A549 (cell line): Measurements from ENCODE around the gene ATP6V1F. TPM values are rescaled to one million over a fixed set of nuclear protein-coding genes. Genes with fewer than 3 reads are reported as not detected.

ENCODE experiments used
- ATAC-seq, 2 experiments: fragments of 200-7000 bp in 1 of 2; fragments of >200 bp in 1 of 2; cut with Nextera tagmentation in 1 of 2; cut with Tn5 transposase in 1 of 2; 3 replicates each; pipeline versions ENCODE4 v1.8.0 to v1.9.1; 2018 to 2020; ENCODE audit warnings: mild to moderate bottlenecking in 1 of 2, moderate library complexity in 1 of 2
- CTCF ChIA-PET: fragments of 300-600 bp; sonication (Branson Sonifier 250); formaldehyde crosslinking; extraction: SDS; loops from one replicate; lab custom pipeline; 2021; ENCODE audit warnings: antibody characterized with exemption, inconsistent platforms; lab: Yijun Ruan, JAX
- POLR2A ChIA-PET: fragments of 350-600 bp; formaldehyde crosslinking; extraction: SDS; loops from one replicate; lab custom pipeline; 2021; ENCODE audit warnings: antibody characterized with exemption, inconsistent platforms; lab: Yijun Ruan, JAX
- DNase-seq, 2 experiments: peaks; one replicate each; pipeline versions ENCODE4 v3.0.0 to v3.0.0-alpha.2; 2011 to 2016; ENCODE audit warnings: low read depth in 1 of 2, low spot score in 1 of 2
- FAIRE-seq: peaks from 2 replicates; lab custom pipeline; 2011; peaks lifted over from hg19 to GRCh38; lab: Jason Lieb, UNC
- H3K27ac ChIP-seq, 2 experiments: fragments of >200 bp; sonication (Bioruptor Twin); formaldehyde crosslinking; 3 replicates each; pipeline ENCODE4 v1.5.1; 2016 to 2017
- H3K4me1 ChIP-seq: fragments of >200 bp; sonication (Bioruptor Twin); formaldehyde crosslinking; 3 replicates; pipeline ENCODE4 v1.6.1; 2016
- H3K4me2 ChIP-seq: fragments of >200 bp; sonication (Bioruptor Twin); formaldehyde crosslinking; 3 replicates; pipeline ENCODE4 v1.6.1; 2016
- H3K4me3 ChIP-seq: fragments of >200 bp; sonication (Bioruptor Twin); formaldehyde crosslinking; 3 replicates; pipeline ENCODE4 v1.5.1; 2016
- H3K9me3 ChIP-seq: fragments of >200 bp; sonication (Bioruptor Twin); formaldehyde crosslinking; 3 replicates; pipeline ENCODE4 v1.6.1; 2016
- CEBPB ChIP-seq, 2 experiments: fragments of >200 bp in 1 of 2; sonication (Bioruptor Twin) in 1 of 2; formaldehyde crosslinking in 1 of 2; IDR thresholded peaks; 2 replicates each; pipeline ENCODE4 v1.6.1; 2012 to 2016
- EHF ChIP-seq: fragments of 250-450 bp; sonication (Bioruptor Pico); IDR thresholded peaks from 2 replicates; pipeline ENCODE4 v1.5.0; 2020; ENCODE audit warnings: mild to moderate bottlenecking
- ESRRA ChIP-seq: fragments of 150-350 bp; IDR thresholded peaks from 2 replicates; pipeline ENCODE4 v1.6.1; 2014; ENCODE audit warnings: mild to moderate bottlenecking, low read length, borderline replicate concordance
- FOSL2 ChIP-seq, 2 experiments: fragments of 450-650 bp in 1 of 2; fragments of >200 bp in 1 of 2; sonication (Bioruptor Twin) in 1 of 2; formaldehyde crosslinking; IDR thresholded peaks; 2 replicates each; pipeline versions ENCODE4 v1.5.0 to v1.6.1; 2016 to 2020; ENCODE audit warnings: mild to moderate bottlenecking in 1 of 2, moderate library complexity in 1 of 2
- HDAC2 ChIP-seq: fragments of 200-600 bp; sonication (generic); IDR thresholded peaks from 2 replicates; pipeline ENCODE4 v1.6.1; 2016
- HOXA7 ChIP-seq: fragments of 250-450 bp; sonication (Bioruptor Pico); IDR thresholded peaks from 2 replicates; pipeline ENCODE4 v1.5.0; 2020; ENCODE audit warnings: mild to moderate bottlenecking, moderate library complexity
- HOXB13 ChIP-seq: fragments of 250-450 bp; sonication (Bioruptor Pico); IDR thresholded peaks from 2 replicates; pipeline ENCODE4 v1.5.0; 2020; ENCODE audit warnings: low read depth, mild to moderate bottlenecking, moderate library complexity
- MAX ChIP-seq: IDR thresholded peaks from 2 replicates; pipeline ENCODE4 v1.6.1; 2012
- RAD21 ChIP-seq, 2 experiments: fragments of >200 bp in 1 of 2; sonication (Bioruptor Twin) in 1 of 2; formaldehyde crosslinking in 1 of 2; IDR thresholded peaks in 1 of 2; conservative IDR thresholded peaks in 1 of 2; 2 replicates in 1 of 2; 3 replicates in 1 of 2; pipeline ENCODE4 v1.6.1; 2012 to 2018; ENCODE audit warnings: inconsistent platforms in 1 of 2
- RARB ChIP-seq: fragments of 250-450 bp; sonication (Bioruptor Pico); IDR thresholded peaks from 2 replicates; pipeline ENCODE4 v1.8.0; 2021; ENCODE audit warnings: mild to moderate bottlenecking, moderate library complexity
- SMC3 ChIP-seq: fragments of >200 bp; sonication (Bioruptor Twin); formaldehyde crosslinking; IDR thresholded peaks from 3 replicates; pipeline ENCODE4 v1.6.1; 2018; ENCODE audit warnings: inconsistent platforms
- TP53 ChIP-seq: fragments of 250-450 bp; sonication (Bioruptor Pico); IDR thresholded peaks from 2 replicates; pipeline ENCODE4 v1.5.0; 2021; ENCODE audit warnings: mild to moderate bottlenecking, moderate library complexity
- ZC3H11A ChIP-seq: fragments of 450-650 bp; IDR thresholded peaks from 2 replicates; pipeline ENCODE4 v1.6.1; 2014; ENCODE audit warnings: antibody characterized with exemption, mild to moderate bottlenecking
- WGBS: methylation state at CpG from one replicate; pipeline ENCODE4 v1.1.6; 2017; ENCODE audit errors: missing lambda C conversion rate; 5-methylcytosine and 5-hydroxymethylcytosine counted together
- polyA plus RNA-seq, 4 experiments: library from polyadenylated mRNA; depleted of rRNA in 3 of 4; stranded (reverse); fragments of >200 nt; fragmentation: RNase III in 1 of 4; extraction: RNeasy Plus Mini Kit Qiagen cat#74134 plus additional on column Dnase treatment in 1 of 4; gene quantifications; 2 replicates in 3 of 4; 3 replicates in 1 of 4; pipeline ENCODE4 v1.2.3, GENCODE V29; 2011 to 2017
- TF ChIP-seq, protein P1 (sequence below): fragments of 250-450 bp; sonication (Bioruptor Pico); IDR thresholded peaks from 2 replicates; pipeline ENCODE4 v1.5.0; 2021; ENCODE audit warnings: mild to moderate bottlenecking, moderate library complexity, borderline replicate concordance
- TF ChIP-seq, protein P2 (sequence below): fragments of >200 bp; sonication (Bioruptor Twin); formaldehyde crosslinking; IDR thresholded peaks from 3 replicates; pipeline ENCODE4 v1.6.1; 2016

Gene ATP6V1F
- polyA plus RNA-seq, 2 of the 4 experiments (the other 2 are of a cell fraction) = 155 to 229 TPM

GRCh38 chr7:128886391-128887168 is 23.9 kb downstream of the ATP6V1F start:
- FAIRE-seq (no peak), DNase-seq (no peak), ATAC-seq (no peak)
- TF ChIP-seq HOXA7 (CRISPR knock-in tag) (no peak), HOXB13 (CRISPR knock-in tag) (no peak), RAD21 (conservative IDR thresholded peaks at IDR 0.05 in 1 of 2, IDR thresholded peaks at IDR 0.05 in 1 of 2) (no peak), SMC3 (no peak), ZC3H11A (no peak), MAX (no peak), TP53 (CRISPR knock-in tag) (no peak), CEBPB (IDR thresholded peaks at IDR 0.05) (no peak), FOSL2 (IDR thresholded peaks at IDR 0.05) (no peak), FOSL2 (CRISPR knock-in tag; IDR thresholded peaks at IDR 0.05) (no peak)
- ChIA-PET CTCF (interaction anchor here (0.9 to 9.4 kb wide), 5 partner anchors 11 to 426 kb away, joined by 3 to 225 read pairs (median 3); partner anchors contain the start of gene ATP6V1F), POLR2A (interaction anchor here (0.7 kb wide), 1 partner anchor 17 kb away, joined by 9 read pairs; no protein-coding TSS in a partner anchor)
- H3K4me2 ChIP-seq = no peak overlapping the region
- H3K27ac ChIP-seq = no peak overlapping the region
- no peak overlapping the region for H3K4me3 ChIP-seq
- no peaks in the 10 kb centered on the region; the same call in 2 of the 3 replicates for H3K4me1 ChIP-seq
- 64% methylated on average over 9 of the region's 14 CpGs for WGBS
- H3K9me3 ChIP-seq = no peaks in the 10 kb centered on the region

GRCh38 chr7:128887169-128888038 is 24.7 kb downstream of the ATP6V1F start:
- no peak for TF ChIP-seq FOSL2 (IDR thresholded peaks at IDR 0.05)
- no peak for TF ChIP-seq FOSL2 (CRISPR knock-in tag; IDR thresholded peaks at IDR 0.05)
- TF ChIP-seq RARB = no peak
- TF ChIP-seq, protein P1, sequence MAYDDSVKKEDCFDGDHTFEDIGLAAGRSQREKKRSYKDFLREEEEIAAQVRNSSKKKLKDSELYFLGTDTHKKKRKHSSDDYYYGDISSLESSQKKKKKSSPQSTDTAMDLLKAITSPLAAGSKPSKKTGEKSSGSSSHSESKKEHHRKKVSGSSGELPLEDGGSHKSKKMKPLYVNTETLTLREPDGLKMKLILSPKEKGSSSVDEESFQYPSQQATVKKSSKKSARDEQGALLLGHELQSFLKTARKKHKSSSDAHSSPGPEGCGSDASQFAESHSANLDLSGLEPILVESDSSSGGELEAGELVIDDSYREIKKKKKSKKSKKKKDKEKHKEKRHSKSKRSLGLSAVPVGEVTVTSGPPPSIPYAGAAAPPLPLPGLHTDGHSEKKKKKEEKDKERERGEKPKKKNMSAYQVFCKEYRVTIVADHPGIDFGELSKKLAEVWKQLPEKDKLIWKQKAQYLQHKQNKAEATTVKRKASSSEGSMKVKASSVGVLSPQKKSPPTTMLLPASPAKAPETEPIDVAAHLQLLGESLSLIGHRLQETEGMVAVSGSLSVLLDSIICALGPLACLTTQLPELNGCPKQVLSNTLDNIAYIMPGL (CRISPR knock-in tag) = no peak
- TF ChIP-seq HDAC2 = no peak
- TF ChIP-seq TP53 (CRISPR knock-in tag) = no peak
- no peak for TF ChIP-seq RAD21 (conservative IDR thresholded peaks at IDR 0.05 in 1 of 2, IDR thresholded peaks at IDR 0.05 in 1 of 2)
- TF ChIP-seq HOXB13 (CRISPR knock-in tag) = no peak
- no peak for TF ChIP-seq EHF (CRISPR knock-in tag)
- TF ChIP-seq, protein P2, sequence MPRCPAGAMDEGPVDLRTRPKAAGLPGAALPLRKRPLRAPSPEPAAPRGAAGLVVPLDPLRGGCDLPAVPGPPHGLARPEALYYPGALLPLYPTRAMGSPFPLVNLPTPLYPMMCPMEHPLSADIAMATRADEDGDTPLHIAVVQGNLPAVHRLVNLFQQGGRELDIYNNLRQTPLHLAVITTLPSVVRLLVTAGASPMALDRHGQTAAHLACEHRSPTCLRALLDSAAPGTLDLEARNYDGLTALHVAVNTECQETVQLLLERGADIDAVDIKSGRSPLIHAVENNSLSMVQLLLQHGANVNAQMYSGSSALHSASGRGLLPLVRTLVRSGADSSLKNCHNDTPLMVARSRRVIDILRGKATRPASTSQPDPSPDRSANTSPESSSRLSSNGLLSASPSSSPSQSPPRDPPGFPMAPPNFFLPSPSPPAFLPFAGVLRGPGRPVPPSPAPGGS = no peak
- TF ChIP-seq ESRRA = no peak
- TF ChIP-seq, all 56 proteins: peak for 0
- H3K4me1 ChIP-seq = no peaks in the 10 kb centered on the region; the same call in 2 of the 3 replicates
- ATAC-seq (no peak), FAIRE-seq (no peak), DNase-seq (no peak)
- WGBS = 80% methylated on average over 7 of the region's 7 CpGs
- H3K27ac ChIP-seq = no peak overlapping the region
- ChIA-PET CTCF (interaction anchor here (0.6 to 9.4 kb wide), 4 partner anchors 10 to 414 kb away, joined by 3 to 225 read pairs (median 3); partner anchors contain the start of gene ATP6V1F), POLR2A (no interaction called here)
- H3K4me3 ChIP-seq = no peak overlapping the region
- H3K9me3 ChIP-seq = no peaks in the 10 kb centered on the region
- no peak overlapping the region for H3K4me2 ChIP-seq
